ENCODE data around the gene HS6ST3. TPM values are rescaled to one million over a fixed set of nuclear protein-coding genes. Genes with fewer than 3 reads are reported as not detected.

HS6ST3 gene
- total RNA-seq, 1 donor: 0.36 TPM

DNA sequence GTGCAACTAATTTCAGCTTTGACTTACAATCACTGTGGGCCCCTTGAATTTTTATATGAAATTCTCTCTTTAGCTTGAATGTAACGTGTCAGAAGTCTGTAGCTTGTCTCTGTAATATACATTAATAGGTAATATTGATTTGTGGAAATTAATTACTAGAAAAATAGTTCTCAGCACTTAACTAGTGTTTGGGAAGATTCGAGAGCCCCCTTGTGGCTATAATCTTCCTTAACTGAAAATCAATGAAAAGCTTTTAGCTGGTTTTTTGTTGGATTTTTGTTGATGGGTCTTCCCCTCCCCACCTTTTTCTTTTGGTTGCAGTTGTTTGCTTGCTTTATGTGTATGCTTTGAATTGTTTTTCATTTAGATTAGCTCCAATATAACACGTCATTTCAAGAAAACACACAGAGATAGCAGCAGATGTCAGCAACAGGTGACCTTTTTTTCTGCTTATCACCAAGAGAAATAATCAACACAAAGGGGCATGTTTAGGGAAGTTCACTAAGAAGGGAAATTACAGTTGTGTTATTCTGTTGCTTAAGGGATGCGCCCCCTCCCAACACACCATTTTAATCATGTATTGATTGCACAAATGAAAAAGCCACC is 727.5 kb downstream of the HS6ST3 start:
- DNase-seq (ENCODE audit: low read depth): peak; percentile 55
- no peak overlapping the region for H3K4me3 ChIP-seq (ENCODE audit: low read depth, low read length)
- TF ChIP-seq, protein P1, sequence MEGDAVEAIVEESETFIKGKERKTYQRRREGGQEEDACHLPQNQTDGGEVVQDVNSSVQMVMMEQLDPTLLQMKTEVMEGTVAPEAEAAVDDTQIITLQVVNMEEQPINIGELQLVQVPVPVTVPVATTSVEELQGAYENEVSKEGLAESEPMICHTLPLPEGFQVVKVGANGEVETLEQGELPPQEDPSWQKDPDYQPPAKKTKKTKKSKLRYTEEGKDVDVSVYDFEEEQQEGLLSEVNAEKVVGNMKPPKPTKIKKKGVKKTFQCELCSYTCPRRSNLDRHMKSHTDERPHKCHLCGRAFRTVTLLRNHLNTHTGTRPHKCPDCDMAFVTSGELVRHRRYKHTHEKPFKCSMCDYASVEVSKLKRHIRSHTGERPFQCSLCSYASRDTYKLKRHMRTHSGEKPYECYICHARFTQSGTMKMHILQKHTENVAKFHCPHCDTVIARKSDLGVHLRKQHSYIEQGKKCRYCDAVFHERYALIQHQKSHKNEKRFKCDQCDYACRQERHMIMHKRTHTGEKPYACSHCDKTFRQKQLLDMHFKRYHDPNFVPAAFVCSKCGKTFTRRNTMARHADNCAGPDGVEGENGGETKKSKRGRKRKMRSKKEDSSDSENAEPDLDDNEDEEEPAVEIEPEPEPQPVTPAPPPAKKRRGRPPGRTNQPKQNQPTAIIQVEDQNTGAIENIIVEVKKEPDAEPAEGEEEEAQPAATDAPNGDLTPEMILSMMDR (IDR thresholded peaks at IDR 0.05; ENCODE audit: insufficient read depth, low read length): peak; percentile 47

DNA sequence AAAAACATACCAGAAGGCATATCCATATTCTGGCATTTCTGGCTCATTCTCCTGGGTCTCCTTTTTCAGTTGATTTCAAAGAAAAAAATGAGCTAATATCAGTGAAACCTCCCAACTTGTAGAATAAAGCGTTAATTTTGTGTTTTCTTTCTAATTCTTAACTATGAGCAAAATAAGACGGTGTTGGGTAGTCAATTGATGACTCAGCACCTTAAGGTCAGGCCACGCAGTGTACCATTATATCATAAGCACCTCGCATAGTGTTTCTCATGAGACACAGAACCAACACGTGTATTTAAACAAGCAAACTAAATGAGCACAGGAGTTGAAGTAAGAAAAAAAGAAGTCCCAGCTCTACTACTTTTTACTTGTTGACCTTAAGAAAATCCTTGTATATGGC is 729.5 kb downstream of the HS6ST3 start:
- no peak for DNase-seq (ENCODE audit: low read depth)
- TF ChIP-seq, protein P1 (IDR thresholded peaks at IDR 0.05; ENCODE audit: insufficient read depth, low read length): no peak
- no peak overlapping the region for H3K4me3 ChIP-seq (ENCODE audit: low read depth, low read length)

DNA sequence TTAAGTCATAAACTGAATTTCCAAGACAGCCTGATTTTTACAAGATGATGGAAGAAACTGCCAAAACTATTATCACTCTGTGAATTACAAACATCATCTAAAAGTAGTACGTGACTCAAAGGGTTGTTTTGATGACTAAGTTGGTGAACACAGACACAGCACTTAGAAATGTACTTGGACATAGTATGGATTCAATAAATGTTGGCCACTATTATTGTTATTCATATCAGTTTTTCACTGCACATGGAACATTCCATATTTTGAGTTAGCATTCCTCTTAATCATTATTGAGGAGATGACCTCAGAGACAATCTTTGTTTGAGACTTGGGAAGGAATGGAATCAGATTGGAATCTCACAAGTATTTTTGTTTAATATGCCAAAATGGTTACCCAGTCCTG is 731.5 kb downstream of the HS6ST3 start:
- H3K4me3 ChIP-seq (ENCODE audit: low read depth, low read length): no peak overlapping the region
- peak; percentile 77 for DNase-seq (ENCODE audit: low read depth)
- TF ChIP-seq, protein P1 (IDR thresholded peaks at IDR 0.05; ENCODE audit: insufficient read depth, low read length): no peak

DNA sequence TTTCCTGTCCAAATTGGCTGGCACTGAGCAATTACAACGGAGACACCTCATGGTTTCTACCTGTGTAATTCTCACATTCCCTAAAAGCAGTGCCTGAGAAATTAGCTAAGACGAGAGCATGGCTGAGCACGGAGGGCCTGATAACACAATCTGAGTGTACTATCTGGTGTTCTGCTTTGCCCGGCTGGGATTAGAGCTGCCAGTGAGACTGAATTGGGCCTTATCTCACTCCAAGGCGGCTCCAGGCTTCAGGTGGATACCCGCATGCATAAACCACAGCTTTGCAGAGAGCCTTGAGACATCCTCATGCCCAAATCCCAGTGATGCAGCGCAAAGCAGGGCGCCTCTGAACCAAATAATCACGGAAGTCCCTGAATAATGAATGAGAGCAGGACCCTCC is 732.1 kb downstream of the HS6ST3 start:
- TF ChIP-seq, protein P1 (IDR thresholded peaks at IDR 0.05; ENCODE audit: insufficient read depth, low read length): no peak
- DNase-seq (ENCODE audit: low read depth): no peak
- no peak overlapping the region for H3K4me3 ChIP-seq (ENCODE audit: low read depth, low read length)

DNA sequence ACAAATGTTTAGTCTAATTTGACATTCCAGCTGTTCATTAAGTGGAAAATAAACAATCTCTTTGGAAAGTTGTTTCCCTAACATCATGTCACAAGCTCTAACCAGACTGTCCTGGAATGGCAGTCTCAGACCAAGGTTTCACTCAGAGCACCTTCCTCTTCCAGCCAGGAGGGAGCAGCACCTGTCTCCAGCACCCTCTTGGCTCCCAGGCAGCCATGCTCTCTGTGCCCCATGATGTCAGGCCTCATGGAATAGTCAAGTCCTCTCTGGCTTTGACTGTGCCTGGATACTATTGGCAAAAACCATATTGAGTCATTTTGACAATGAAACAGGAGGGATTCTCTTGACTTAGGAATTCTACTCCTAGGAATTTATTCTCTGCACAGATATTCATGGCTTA is 733.0 kb downstream of the HS6ST3 start:
- H3K4me3 ChIP-seq (ENCODE audit: low read depth, low read length): no peak overlapping the region
- DNase-seq (ENCODE audit: low read depth): peak; percentile 31
- TF ChIP-seq, protein P1 (IDR thresholded peaks at IDR 0.05; ENCODE audit: insufficient read depth, low read length): peak; percentile 36

DNA sequence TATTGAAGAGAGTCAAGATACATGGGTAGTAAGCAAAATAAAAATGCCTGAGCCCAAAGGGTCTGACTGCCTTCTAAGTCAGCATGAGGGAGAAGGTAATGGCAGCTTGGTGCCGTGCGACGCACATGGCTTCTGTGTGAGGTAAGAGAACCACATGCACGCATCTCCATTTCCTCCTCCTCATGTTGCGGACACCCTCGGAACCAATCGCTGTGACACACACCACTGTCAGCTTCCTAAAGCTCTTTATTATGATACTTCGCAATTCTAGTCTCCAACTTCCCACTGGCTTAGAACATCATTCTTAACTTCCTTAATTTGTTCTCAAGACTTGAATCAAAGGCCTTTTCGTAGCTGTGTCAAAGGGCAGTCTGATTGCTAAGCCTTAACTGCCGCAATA is 734.2 kb downstream of the HS6ST3 start:
- H3K4me3 ChIP-seq (ENCODE audit: low read depth, low read length): no peak overlapping the region
- DNase-seq (ENCODE audit: low read depth): peak; percentile 37
- TF ChIP-seq, protein P1 (IDR thresholded peaks at IDR 0.05; ENCODE audit: insufficient read depth, low read length): no peak

DNA sequence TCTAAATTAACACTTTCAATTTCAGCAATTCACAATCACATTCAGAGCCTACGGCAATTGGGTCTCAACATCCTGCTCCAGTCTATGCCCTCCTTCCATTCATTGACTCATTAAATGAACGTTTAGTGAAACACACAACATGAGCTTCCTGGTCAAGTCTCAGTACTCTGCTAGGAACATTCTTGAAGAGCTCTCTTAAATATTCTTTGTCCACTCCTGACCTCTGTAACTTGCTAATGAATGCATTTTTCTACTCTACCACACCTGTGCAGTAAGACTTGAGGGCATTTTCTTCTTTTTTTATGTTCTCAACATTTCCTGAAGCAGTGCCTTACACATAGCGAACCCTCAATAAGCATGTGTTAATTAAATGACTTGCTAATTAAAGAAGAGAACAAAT is 735.7 kb downstream of the HS6ST3 start:
- DNase-seq (ENCODE audit: low read depth): no peak
- no peak overlapping the region for H3K4me3 ChIP-seq (ENCODE audit: low read depth, low read length)
- TF ChIP-seq, protein P1 (IDR thresholded peaks at IDR 0.05; ENCODE audit: insufficient read depth, low read length): no peak
